AG04449 (cell line): ENCODE measurements around the gene GRM7.

Source experiments
- CTCF ChIA-PET: fragments of 350-600 bp; formaldehyde crosslinking; extraction: SDS; loops from one replicate; lab custom pipeline; 2021; ENCODE audit warnings: antibody characterized with exemption; lab: Yijun Ruan, JAX
- POLR2A ChIA-PET: fragments of 400-600, 350-600 bp; formaldehyde crosslinking; extraction: SDS; loops from one replicate; lab custom pipeline; 2020; ENCODE audit warnings: antibody characterized with exemption, inconsistent platforms; lab: Yijun Ruan, JAX
- DNase-seq: peaks from one replicate; pipeline ENCODE4 v3.0.0-alpha.2; 2010; ENCODE audit warnings: low read depth, low spot score
- H3K4me3 ChIP-seq: 2 replicates; pipeline ENCODE4 v1.5.1; 2011; ENCODE audit warnings: low read depth, mild to moderate bottlenecking, control low read depth, low read length
- CTCF ChIP-seq: IDR thresholded peaks from one replicate; pipeline ENCODE4 v1.5.1; 2011; ENCODE audit warnings: mild to moderate bottlenecking, moderate library complexity, low read length, control low read depth, inconsistent platforms; ENCODE audit not compliant: insufficient read depth; ENCODE audit errors: missing control alignments

The GRM7 gene

GRCh38 chr3:7669641-7670040, 808.7 kb downstream of the GRM7 start:
- DNase-seq: no peak
- ChIA-PET CTCF (no interaction called here), POLR2A (no interaction called here)
- TF ChIP-seq CTCF: no peak
- no peak overlapping the region for H3K4me3 ChIP-seq

GRCh38 chr3:7678521-7678920, 817.6 kb downstream of the GRM7 start:
- no peak overlapping the region for H3K4me3 ChIP-seq
- ChIA-PET POLR2A (no interaction called here), CTCF (no interaction called here)
- no peak for TF ChIP-seq CTCF
- no peak for DNase-seq

GRCh38 chr3:7682822-7683229, 821.9 kb downstream of the GRM7 start:
- no peak for DNase-seq
- TF ChIP-seq CTCF: no peak
- ChIA-PET POLR2A (no interaction called here), CTCF (no interaction called here)
- no peak overlapping the region for H3K4me3 ChIP-seq

- CTCF ChIA-PET: no interaction called here
- no peak overlapping the region for H3K4me3 ChIP-seq
- POLR2A ChIA-PET: no interaction called here
- TF ChIP-seq CTCF: no peak
- DNase-seq: no peak
These were observed 822.5 kb downstream of the GRM7 start for GRCh38 chr3:7683426-7683825.

- no peak for DNase-seq
- no peak overlapping the region for H3K4me3 ChIP-seq
- TF ChIP-seq CTCF: no peak
- CTCF ChIA-PET: no interaction called here
- POLR2A ChIA-PET: no interaction called here
These were observed 823.3 kb downstream of the GRM7 start for GRCh38 chr3:7684182-7684715.

GRCh38 chr3:7687428-7688147, 826.7 kb downstream of the GRM7 start:
- TF ChIP-seq CTCF: no peak
- CTCF ChIA-PET: no interaction called here
- DNase-seq: no peak
- no peak overlapping the region for H3K4me3 ChIP-seq
- POLR2A ChIA-PET: no interaction called here
